MCF 10A (cell line): ENCODE data around the gene COL9A2. TPM values are rescaled to one million over a fixed set of nuclear protein-coding genes. Genes with fewer than 3 reads are reported as not detected.

Experiments
- BruUV-seq: library from RNA; stranded (reverse); fragments of 400-500 nt; replicated peaks from 2 replicates; lab custom pipeline; 2021; lab: Mats Ljungman, UMichigan
- CTCF ChIA-PET: fragments of 300-600 bp; sonication (Branson Sonifier 250); formaldehyde crosslinking; extraction: SDS; loops from one replicate; lab custom pipeline; 2021; ENCODE audit warnings: antibody characterized with exemption, inconsistent platforms; lab: Yijun Ruan, JAX
- POLR2A ChIA-PET: fragments of 300-600, 350-650 bp; sonication (Branson Sonifier 250); formaldehyde crosslinking; extraction: SDS; loops from one replicate; lab custom pipeline; 2020; ENCODE audit warnings: antibody characterized with exemption, inconsistent platforms; lab: Yijun Ruan, JAX
- DNase-seq: peaks from one replicate; pipeline ENCODE4 v3.0.0-alpha.2; 2018; ENCODE audit not compliant: unreplicated experiment
- H3K27ac Mint-ChIP-seq: one replicate; pipeline ENCODE4 v1.8.0; 2022; ENCODE audit warnings: mild to moderate bottlenecking, low read depth, mixed read lengths; ENCODE audit not compliant: unreplicated experiment
- H3K27me3 Mint-ChIP-seq: one replicate; pipeline ENCODE4 v1.8.0; 2022; ENCODE audit warnings: mixed read lengths; ENCODE audit not compliant: insufficient read depth, unreplicated experiment
- H3K36me3 Mint-ChIP-seq: one replicate; pipeline ENCODE4 v1.8.0; 2022; ENCODE audit warnings: mild to moderate bottlenecking, moderate library complexity, mixed read lengths; ENCODE audit not compliant: insufficient read depth, unreplicated experiment
- H3K4me1 Mint-ChIP-seq: one replicate; pipeline ENCODE4 v1.8.0; 2022; ENCODE audit warnings: mixed read lengths; ENCODE audit not compliant: insufficient read depth, unreplicated experiment
- H3K4me3 Mint-ChIP-seq: one replicate; pipeline ENCODE4 v1.8.0; 2022; ENCODE audit warnings: mild to moderate bottlenecking, moderate library complexity, mixed read lengths; ENCODE audit not compliant: unreplicated experiment
- H3K9me3 Mint-ChIP-seq: one replicate; pipeline ENCODE4 v1.8.0; 2022; ENCODE audit warnings: mixed read lengths; ENCODE audit not compliant: unreplicated experiment
- intact Hi-C: fragments of 100-400 bp; cut with micrococcal nuclease; formaldehyde crosslinking; loops from 2 replicates; pipeline ENCODE4 v1.14.1; 2022
- total RNA-seq: library from RNA; stranded (reverse); gene quantifications from 2 replicates; pipeline ENCODE4 v1.2.3, GENCODE V29; 2022
- TF ChIP-seq, protein P1 (sequence below): fragments of 200-600 bp; IDR thresholded peaks from one replicate; pipeline ENCODE4 v1.8.0; 2022; ENCODE audit warnings: antibody characterized with exemption, mild to moderate bottlenecking; ENCODE audit not compliant: unreplicated experiment

COL9A2 gene
- total RNA-seq, 1 experiment from 2014 or later, result not detected

GRCh38 chr1:40305871-40306270 is 11.2 kb downstream of the COL9A2 start:
- Mint-ChIP-seq H3K4me1 (no peaks in the 10 kb centered on the region), H3K9me3 (no peaks in the 10 kb centered on the region), H3K27me3 (no peaks in the 10 kb centered on the region), H3K27ac (no peak overlapping the region), H3K4me3 (no peak overlapping the region), H3K36me3 (no peaks in the 10 kb centered on the region)
- intact Hi-C loops, result no loop called here
- DNase-seq, result no peak
- TF ChIP-seq, protein P1, sequence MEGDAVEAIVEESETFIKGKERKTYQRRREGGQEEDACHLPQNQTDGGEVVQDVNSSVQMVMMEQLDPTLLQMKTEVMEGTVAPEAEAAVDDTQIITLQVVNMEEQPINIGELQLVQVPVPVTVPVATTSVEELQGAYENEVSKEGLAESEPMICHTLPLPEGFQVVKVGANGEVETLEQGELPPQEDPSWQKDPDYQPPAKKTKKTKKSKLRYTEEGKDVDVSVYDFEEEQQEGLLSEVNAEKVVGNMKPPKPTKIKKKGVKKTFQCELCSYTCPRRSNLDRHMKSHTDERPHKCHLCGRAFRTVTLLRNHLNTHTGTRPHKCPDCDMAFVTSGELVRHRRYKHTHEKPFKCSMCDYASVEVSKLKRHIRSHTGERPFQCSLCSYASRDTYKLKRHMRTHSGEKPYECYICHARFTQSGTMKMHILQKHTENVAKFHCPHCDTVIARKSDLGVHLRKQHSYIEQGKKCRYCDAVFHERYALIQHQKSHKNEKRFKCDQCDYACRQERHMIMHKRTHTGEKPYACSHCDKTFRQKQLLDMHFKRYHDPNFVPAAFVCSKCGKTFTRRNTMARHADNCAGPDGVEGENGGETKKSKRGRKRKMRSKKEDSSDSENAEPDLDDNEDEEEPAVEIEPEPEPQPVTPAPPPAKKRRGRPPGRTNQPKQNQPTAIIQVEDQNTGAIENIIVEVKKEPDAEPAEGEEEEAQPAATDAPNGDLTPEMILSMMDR, result no peak
- ChIA-PET POLR2A (interaction anchor here (0.8 kb wide), 1 partner anchor 18 kb away, joined by 3 read pairs; no protein-coding TSS in a partner anchor), CTCF (interaction anchor here (0.6 to 2.4 kb wide), 3 partner anchors 9 to 153 kb away, joined by 3 to 8 read pairs (median 4); no protein-coding TSS in a partner anchor)
- BruUV-seq, result no TSS peak

GRCh38 chr1:40305451-40305850 is 11.6 kb downstream of the COL9A2 start:
- Mint-ChIP-seq H3K4me1 (no peaks in the 10 kb centered on the region), H3K4me3 (no peak overlapping the region), H3K9me3 (no peaks in the 10 kb centered on the region), H3K36me3 (no peaks in the 10 kb centered on the region), H3K27me3 (no peaks in the 10 kb centered on the region), H3K27ac (no peak overlapping the region)
- ChIA-PET CTCF (interaction anchor here (0.6 to 2.4 kb wide), 3 partner anchors 10 to 153 kb away, joined by 3 to 8 read pairs (median 4); no protein-coding TSS in a partner anchor), POLR2A (interaction anchor here (0.8 kb wide), 1 partner anchor 18 kb away, joined by 3 read pairs; no protein-coding TSS in a partner anchor)
- BruUV-seq, result no TSS peak
- peak; percentile 34 for DNase-seq
- TF ChIP-seq, protein P1, result peak; percentile 13
- intact Hi-C loops, result no loop called here

DNA sequence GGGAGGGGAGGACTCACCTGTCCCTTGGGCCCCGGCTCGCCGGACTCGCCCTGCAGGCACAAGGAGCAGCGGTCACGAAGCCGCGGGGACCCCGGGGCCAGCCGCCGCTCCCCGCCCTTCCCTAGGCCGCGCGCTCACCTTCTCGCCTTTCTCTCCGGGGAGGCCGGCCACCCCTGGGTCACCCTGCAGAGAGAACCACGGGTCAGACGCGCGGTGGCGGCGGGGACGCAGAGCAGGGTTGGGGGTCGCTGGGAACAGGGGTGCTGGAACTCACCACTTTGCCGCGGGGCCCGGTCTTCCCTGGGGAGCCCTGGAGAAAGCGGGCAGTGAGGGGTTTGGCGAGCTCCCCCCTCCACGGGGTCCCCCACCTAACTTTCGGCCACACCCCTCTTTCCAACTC is 13.3 kb downstream of the COL9A2 start:
- no peak for DNase-seq
- Mint-ChIP-seq H3K27me3 (no peaks in the 10 kb centered on the region), H3K36me3 (no peaks in the 10 kb centered on the region), H3K27ac (no peak overlapping the region), H3K9me3 (no peaks in the 10 kb centered on the region), H3K4me3 (no peak overlapping the region), H3K4me1 (no peaks in the 10 kb centered on the region)
- ChIA-PET CTCF (no interaction called here), POLR2A (no interaction called here)
- TF ChIP-seq, protein P1, result no peak
- no TSS peak for BruUV-seq
- intact Hi-C loops, result no loop called here

DNA sequence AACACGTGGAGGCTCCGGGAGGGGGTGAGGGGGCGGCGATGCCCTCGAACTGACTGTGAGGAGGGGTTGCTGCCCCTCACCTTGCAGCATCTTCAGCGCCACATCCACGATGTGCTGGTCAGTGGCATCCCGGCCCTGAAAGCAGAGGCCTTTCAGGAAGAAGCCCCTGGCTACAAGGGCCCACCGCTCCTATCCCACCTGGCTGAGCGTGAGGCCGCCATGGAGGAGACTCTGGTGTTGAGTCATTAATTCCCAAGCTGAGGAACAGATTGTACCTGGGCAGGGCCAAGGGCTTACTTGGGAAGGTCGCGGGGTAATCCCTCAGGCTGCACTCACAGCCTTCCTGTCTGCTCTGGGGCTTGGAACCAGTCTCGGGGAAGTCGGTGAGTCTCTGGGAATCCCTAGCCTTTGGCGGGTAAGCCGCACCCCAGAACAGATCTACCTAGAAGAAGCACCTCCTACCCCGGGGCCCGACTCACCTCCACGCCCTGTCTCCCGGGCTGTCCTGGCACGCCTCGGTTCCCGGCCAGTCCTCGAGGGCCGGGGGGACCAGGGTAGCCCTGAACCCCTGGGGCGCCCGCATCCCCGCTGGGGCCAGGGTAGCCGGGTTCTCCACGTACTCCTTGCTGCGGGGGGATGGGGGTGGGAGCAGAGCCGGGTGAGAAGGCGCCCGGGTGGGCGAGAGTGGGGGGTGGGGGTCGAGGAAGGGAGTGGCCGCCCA is 13.9 kb downstream of the COL9A2 start:
- no peak for DNase-seq
- ChIA-PET POLR2A (no interaction called here), CTCF (no interaction called here)
- TF ChIP-seq, protein P1, result no peak
- H3K27ac Mint-ChIP-seq, result no peak overlapping the region
- no peaks in the 10 kb centered on the region for H3K4me1 Mint-ChIP-seq
- intact Hi-C loops, result no loop called here
- H3K4me3 Mint-ChIP-seq, result no peak overlapping the region
- no TSS peak for BruUV-seq
- no peaks in the 10 kb centered on the region for H3K36me3 Mint-ChIP-seq
- H3K27me3 Mint-ChIP-seq, result no peaks in the 10 kb centered on the region
- H3K9me3 Mint-ChIP-seq, result no peaks in the 10 kb centered on the region
